HEK293 (cell line): Measurements from ENCODE around the gene PDK2.

Source experiments
- YY1 ChIP-seq: fragments of 450-650 bp; formaldehyde crosslinking; IDR thresholded peaks from 2 replicates; pipeline ENCODE4 v1.5.1; 2018; ENCODE audit warnings: missing biosample characterization, missing genetic modification characterization
- ZNF121 ChIP-seq: fragments of 450-650 bp; formaldehyde crosslinking; IDR thresholded peaks from 2 replicates; pipeline ENCODE4 v1.5.1; 2016; ENCODE audit warnings: missing biosample characterization, missing genetic modification characterization
- ZNF610 ChIP-seq: fragments of 450-650 bp; formaldehyde crosslinking; IDR thresholded peaks from 2 replicates; pipeline ENCODE4 v1.5.1; 2016; ENCODE audit warnings: missing biosample characterization, missing genetic modification characterization, borderline replicate concordance
- TF ChIP-seq, protein P1 (sequence below): fragments of 450-650 bp; formaldehyde crosslinking; IDR thresholded peaks from 2 replicates; pipeline ENCODE4 v1.5.1; 2016; ENCODE audit warnings: missing biosample characterization, missing genetic modification characterization
- TF ChIP-seq, protein P2 (sequence below): fragments of 450-650 bp; formaldehyde crosslinking; IDR thresholded peaks from 2 replicates; pipeline ENCODE4 v1.5.1; 2016; ENCODE audit warnings: missing biosample characterization, missing genetic modification characterization

DNA sequence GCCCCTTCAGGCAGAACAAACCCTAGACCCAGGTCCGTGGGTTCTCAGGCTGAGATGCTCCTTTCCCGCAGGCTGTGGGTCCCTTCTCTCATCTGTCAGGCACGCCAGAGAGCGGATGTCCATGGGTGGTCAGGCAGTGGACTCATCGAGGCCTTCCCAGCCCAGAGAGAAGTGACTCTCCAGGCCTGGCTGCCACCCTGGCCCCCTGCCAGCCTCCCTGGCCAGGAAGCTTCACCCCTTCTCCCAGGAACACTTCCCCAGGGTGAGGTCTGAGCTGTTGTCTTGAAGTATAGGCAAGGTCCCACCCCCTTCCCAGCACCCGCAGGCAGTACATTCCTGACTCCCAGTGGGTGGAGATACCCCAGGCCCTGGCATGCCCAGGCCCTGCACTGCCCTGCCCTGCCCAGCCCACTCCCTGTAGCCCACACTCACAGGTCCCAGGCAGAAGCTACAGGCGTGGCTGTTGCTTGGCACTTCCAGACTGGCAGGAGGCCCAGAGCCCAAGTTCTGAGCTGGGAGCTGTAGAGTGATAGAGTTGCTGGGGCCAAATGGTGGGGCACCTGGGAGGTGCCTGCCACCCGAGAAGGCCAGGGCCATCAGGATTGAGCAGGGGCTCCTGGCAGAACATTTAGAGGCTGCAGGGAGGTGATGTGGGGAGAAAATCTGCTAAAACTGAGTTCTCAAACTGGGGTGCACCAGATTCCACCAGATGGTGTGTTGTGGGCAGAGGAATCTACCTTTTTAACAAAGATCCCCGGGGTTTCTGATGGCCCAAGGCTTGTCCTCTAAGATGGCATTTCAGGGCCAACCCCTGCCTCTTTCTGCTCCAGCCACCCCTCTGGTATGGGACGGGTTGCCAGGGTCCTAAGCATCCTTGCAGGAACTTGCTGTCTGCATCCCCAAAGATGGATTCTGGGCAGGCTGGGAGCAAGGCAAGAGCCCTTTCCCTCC is 32.6 kb upstream of the PDK2 start:
- TF ChIP-seq, protein P1, sequence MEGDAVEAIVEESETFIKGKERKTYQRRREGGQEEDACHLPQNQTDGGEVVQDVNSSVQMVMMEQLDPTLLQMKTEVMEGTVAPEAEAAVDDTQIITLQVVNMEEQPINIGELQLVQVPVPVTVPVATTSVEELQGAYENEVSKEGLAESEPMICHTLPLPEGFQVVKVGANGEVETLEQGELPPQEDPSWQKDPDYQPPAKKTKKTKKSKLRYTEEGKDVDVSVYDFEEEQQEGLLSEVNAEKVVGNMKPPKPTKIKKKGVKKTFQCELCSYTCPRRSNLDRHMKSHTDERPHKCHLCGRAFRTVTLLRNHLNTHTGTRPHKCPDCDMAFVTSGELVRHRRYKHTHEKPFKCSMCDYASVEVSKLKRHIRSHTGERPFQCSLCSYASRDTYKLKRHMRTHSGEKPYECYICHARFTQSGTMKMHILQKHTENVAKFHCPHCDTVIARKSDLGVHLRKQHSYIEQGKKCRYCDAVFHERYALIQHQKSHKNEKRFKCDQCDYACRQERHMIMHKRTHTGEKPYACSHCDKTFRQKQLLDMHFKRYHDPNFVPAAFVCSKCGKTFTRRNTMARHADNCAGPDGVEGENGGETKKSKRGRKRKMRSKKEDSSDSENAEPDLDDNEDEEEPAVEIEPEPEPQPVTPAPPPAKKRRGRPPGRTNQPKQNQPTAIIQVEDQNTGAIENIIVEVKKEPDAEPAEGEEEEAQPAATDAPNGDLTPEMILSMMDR = no peak
- TF ChIP-seq ZNF121 (no peak), ZNF610 (tag by site-specific recombination) (no peak), YY1 (tag by site-specific recombination) (no peak)
- TF ChIP-seq, protein P2, sequence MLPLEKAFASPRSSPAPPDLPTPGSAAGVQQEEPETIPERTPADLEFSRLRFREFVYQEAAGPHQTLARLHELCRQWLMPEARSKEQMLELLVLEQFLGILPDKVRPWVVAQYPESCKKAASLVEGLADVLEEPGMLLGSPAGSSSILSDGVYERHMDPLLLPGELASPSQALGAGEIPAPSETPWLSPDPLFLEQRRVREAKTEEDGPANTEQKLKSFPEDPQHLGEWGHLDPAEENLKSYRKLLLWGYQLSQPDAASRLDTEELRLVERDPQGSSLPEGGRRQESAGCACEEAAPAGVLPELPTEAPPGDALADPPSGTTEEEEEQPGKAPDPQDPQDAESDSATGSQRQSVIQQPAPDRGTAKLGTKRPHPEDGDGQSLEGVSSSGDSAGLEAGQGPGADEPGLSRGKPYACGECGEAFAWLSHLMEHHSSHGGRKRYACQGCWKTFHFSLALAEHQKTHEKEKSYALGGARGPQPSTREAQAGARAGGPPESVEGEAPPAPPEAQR (tag by site-specific recombination) = no peak
